Suprapubic skin (tissue), 3 donors: ENCODE measurements around the gene NDUFV1.

Source experiments
- POLR2A ChIP-seq, 2 donors: fragments of 450-650 bp; IDR thresholded peaks; one replicate each; pipeline ENCODE4 v1.6.1; 2017; ENCODE audit warnings: antibody characterized with exemption in 2 of 2, mild to moderate bottlenecking in 2 of 2, moderate library complexity in 2 of 2
- TF ChIP-seq, protein P1 (sequence below), 2 donors: fragments of 200-600 bp in 1 of 2; fragments of 450-650 bp in 1 of 2; sonication (generic) in 1 of 2; IDR thresholded peaks; one replicate each; pipeline ENCODE4 v1.5.1; 2016 to 2019; ENCODE audit warnings: antibody characterized with exemption in 2 of 2, mild to moderate bottlenecking in 1 of 2, moderate library complexity in 1 of 2

- TF ChIP-seq, protein P1, sequence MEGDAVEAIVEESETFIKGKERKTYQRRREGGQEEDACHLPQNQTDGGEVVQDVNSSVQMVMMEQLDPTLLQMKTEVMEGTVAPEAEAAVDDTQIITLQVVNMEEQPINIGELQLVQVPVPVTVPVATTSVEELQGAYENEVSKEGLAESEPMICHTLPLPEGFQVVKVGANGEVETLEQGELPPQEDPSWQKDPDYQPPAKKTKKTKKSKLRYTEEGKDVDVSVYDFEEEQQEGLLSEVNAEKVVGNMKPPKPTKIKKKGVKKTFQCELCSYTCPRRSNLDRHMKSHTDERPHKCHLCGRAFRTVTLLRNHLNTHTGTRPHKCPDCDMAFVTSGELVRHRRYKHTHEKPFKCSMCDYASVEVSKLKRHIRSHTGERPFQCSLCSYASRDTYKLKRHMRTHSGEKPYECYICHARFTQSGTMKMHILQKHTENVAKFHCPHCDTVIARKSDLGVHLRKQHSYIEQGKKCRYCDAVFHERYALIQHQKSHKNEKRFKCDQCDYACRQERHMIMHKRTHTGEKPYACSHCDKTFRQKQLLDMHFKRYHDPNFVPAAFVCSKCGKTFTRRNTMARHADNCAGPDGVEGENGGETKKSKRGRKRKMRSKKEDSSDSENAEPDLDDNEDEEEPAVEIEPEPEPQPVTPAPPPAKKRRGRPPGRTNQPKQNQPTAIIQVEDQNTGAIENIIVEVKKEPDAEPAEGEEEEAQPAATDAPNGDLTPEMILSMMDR (IDR thresholded peaks at IDR 0.05): no peak
- no peak for TF ChIP-seq POLR2A (IDR thresholded peaks at IDR 0.05)
These were observed 21.6 kb upstream of the NDUFV1 start for GRCh38 chr11:67584881-67585873.
